Measurements from ENCODE around the gene GALM.
"Not testable (repeated sequence)": the region's sequence is repeated elsewhere in the genome, so short reads cannot be mapped to it uniquely, and the experiment has no call there.

Gene GALM

GRCh38 chr2:38708900-38709566 is 43.1 kb downstream of the GALM start:
- no peak overlapping the region for H3K4me2 ChIP-seq
- no peak for TF ChIP-seq Cebpa-rat (IDR thresholded peaks at IDR 0.05)
- H3K9me3 ChIP-seq (replicated peaks in 1 of 11), result peaks cover 0 to 10% (median 0%) of the 10 kb centered on the region in 11 experiments; a peak in 7 of 22 replicates
- H3K4me3 ChIP-seq, result no peak overlapping the region
- peaks cover 0 to 5% (median 0%) of the 10 kb centered on the region in 11 experiments; a peak in 1 of 22 replicates for H3K27me3 ChIP-seq
- H3K4me1 ChIP-seq, result no peaks in the 10 kb centered on the region; a peak in 1 of 20 replicates
- H3K27ac ChIP-seq, result no peak overlapping the region
- H4K20me1 ChIP-seq, result no peaks in the 10 kb centered on the region; a peak in 1 of 22 replicates
- H3K9ac ChIP-seq, result no peak overlapping the region
- peaks cover 0 to 46% (median 21%) of the 10 kb centered on the region in 11 experiments; a peak in 13 of 22 replicates for H3K36me3 ChIP-seq

- no peak overlapping the region for H3K4me3 ChIP-seq
- H3K4me2 ChIP-seq, result no peak overlapping the region
These were observed 43.8 kb downstream of the GALM start for GRCh38 chr2:38709567-38710194.

GRCh38 chr2:38711558-38711957 is 45.6 kb downstream of the GALM start:
- H3K4me1 ChIP-seq, result no peaks in the 10 kb centered on the region; a peak in 1 of 20 replicates
- no peak overlapping the region for H3K4me3 ChIP-seq
- H4K20me1 ChIP-seq, result no peaks in the 10 kb centered on the region
- peaks cover 0 to 44% (median 22%) of the 10 kb centered on the region in 11 experiments; a peak in 13 of 22 replicates for H3K36me3 ChIP-seq
- peaks cover 0 to 10% (median 0%) of the 10 kb centered on the region in 11 experiments; a peak in 7 of 22 replicates for H3K9me3 ChIP-seq (replicated peaks in 1 of 11)
- no peak overlapping the region for H3K27ac ChIP-seq
- no peak overlapping the region for H3K4me2 ChIP-seq
- H3K9ac ChIP-seq, result no peak overlapping the region
- TF ChIP-seq Cebpa-rat (IDR thresholded peaks at IDR 0.05), result no peak
- no peaks in the 10 kb centered on the region for H3K27me3 ChIP-seq

More at GRCh38 chr2:38709567-38710194, 43.8 kb downstream of the GALM start:
- H3K36me3 ChIP-seq, result peaks cover 0 to 39% (median 21%) of the 10 kb centered on the region in 11 experiments; a peak in 13 of 22 replicates
- peaks cover 0 to 5% (median 0%) of the 10 kb centered on the region in 11 experiments; a peak in 1 of 22 replicates for H3K27me3 ChIP-seq
- no peaks in the 10 kb centered on the region; a peak in 1 of 20 replicates for H3K4me1 ChIP-seq
- no peaks in the 10 kb centered on the region; a peak in 1 of 22 replicates for H4K20me1 ChIP-seq
- no peak for TF ChIP-seq Cebpa-rat (IDR thresholded peaks at IDR 0.05)
- no peak overlapping the region for H3K27ac ChIP-seq
- H3K9me3 ChIP-seq (replicated peaks in 1 of 11), result peaks cover 0 to 10% (median 0%) of the 10 kb centered on the region in 11 experiments; a peak in 7 of 22 replicates
- H3K9ac ChIP-seq, result no peak overlapping the region

- Histone ChIP-seq H3K9me3 (replicated peaks in 1 of 11) (peaks cover 0 to 10% (median 0%) of the 10 kb centered on the region in 11 experiments; a peak in 7 of 22 replicates), H4K20me1 (no peaks in the 10 kb centered on the region), H3K4me2 (no peak overlapping the region), H3K27ac (no peak overlapping the region), H3K9ac (no peak overlapping the region), H3K4me3 (no peak overlapping the region), H3K4me1 (no peaks in the 10 kb centered on the region; a peak in 1 of 20 replicates), H3K27me3 (no peaks in the 10 kb centered on the region), H3K36me3 (peaks cover 0 to 44% (median 22%) of the 10 kb centered on the region in 11 experiments; a peak in 13 of 22 replicates)
- TF ChIP-seq Cebpa-rat (IDR thresholded peaks at IDR 0.05), result no peak
These were observed 46.5 kb downstream of the GALM start for GRCh38 chr2:38712413-38712812.

GRCh38 chr2:38712871-38713270 is 47.0 kb downstream of the GALM start:
- Histone ChIP-seq H3K27ac (no peak overlapping the region), H3K4me1 (no peaks in the 10 kb centered on the region; a peak in 1 of 20 replicates), H3K4me2 (no peak overlapping the region), H4K20me1 (no peaks in the 10 kb centered on the region), H3K9ac (no peak overlapping the region), H3K27me3 (no peaks in the 10 kb centered on the region), H3K9me3 (replicated peaks in 1 of 11) (peaks cover 0 to 10% (median 0%) of the 10 kb centered on the region in 11 experiments; a peak in 7 of 22 replicates), H3K36me3 (peaks cover 0 to 49% (median 25%) of the 10 kb centered on the region in 11 experiments; a peak in 14 of 22 replicates), H3K4me3 (no peak overlapping the region)
- no peak for TF ChIP-seq Cebpa-rat (IDR thresholded peaks at IDR 0.05)

GRCh38 chr2:38713338-38713737 is 47.4 kb downstream of the GALM start:
- no peaks in the 10 kb centered on the region; a peak in 1 of 20 replicates for H3K4me1 ChIP-seq
- peaks cover 0 to 54% (median 29%) of the 10 kb centered on the region in 11 experiments; a peak in 14 of 22 replicates for H3K36me3 ChIP-seq
- TF ChIP-seq Cebpa-rat (IDR thresholded peaks at IDR 0.05), result no peak
- H3K4me2 ChIP-seq, result no peak overlapping the region
- no peak overlapping the region for H3K9ac ChIP-seq
- no peak overlapping the region for H3K4me3 ChIP-seq
- no peaks in the 10 kb centered on the region for H3K27me3 ChIP-seq
- H3K27ac ChIP-seq, result no peak overlapping the region
- peaks cover 0 to 10% (median 0%) of the 10 kb centered on the region in 11 experiments; a peak in 7 of 22 replicates for H3K9me3 ChIP-seq (replicated peaks in 1 of 11)
- H4K20me1 ChIP-seq, result no peaks in the 10 kb centered on the region

GRCh38 chr2:38714941-38715340 is 49.0 kb downstream of the GALM start:
- H3K4me3 ChIP-seq, H3K4me1 ChIP-seq, H3K9ac ChIP-seq, H3K27me3 ChIP-seq, H3K4me2 ChIP-seq, H3K27ac ChIP-seq, H4K20me1 ChIP-seq: not testable (repeated sequence)
- Histone ChIP-seq H3K9me3 (replicated peaks in 1 of 11) (peaks cover 0 to 25% (median 9%) of the 10 kb centered on the region in 11 experiments; a peak in 14 of 22 replicates), H3K36me3 (peaks cover 0 to 70% (median 41%) of the 10 kb centered on the region in 11 experiments; a peak in 16 of 22 replicates)

GRCh38 chr2:38716185-38716584 is 50.3 kb downstream of the GALM start:
- no peak overlapping the region for H3K4me2 ChIP-seq
- H3K4me3 ChIP-seq, result no peak overlapping the region
- H3K27ac ChIP-seq, result no peak overlapping the region
- no peak for TF ChIP-seq Cebpa-rat (IDR thresholded peaks at IDR 0.05)
- H3K9me3 ChIP-seq (replicated peaks in 1 of 11), result peaks cover 8 to 29% (median 17%) of the 10 kb centered on the region in 11 experiments; a peak in 16 of 22 replicates
- no peak overlapping the region for H3K9ac ChIP-seq
- peaks cover 0 to 65% (median 35%) of the 10 kb centered on the region in 11 experiments; a peak in 15 of 22 replicates for H3K36me3 ChIP-seq
- no peaks in the 10 kb centered on the region for H3K27me3 ChIP-seq
- H3K4me1 ChIP-seq, result peaks cover 0 to 14% (median 10%) of the 10 kb centered on the region in 10 experiments; a peak in 16 of 20 replicates
- no peaks in the 10 kb centered on the region for H4K20me1 ChIP-seq

GRCh38 chr2:38718601-38719000 is 52.7 kb downstream of the GALM start:
- Histone ChIP-seq H3K27ac (no peak overlapping the region), H3K9ac (no peak overlapping the region), H3K4me2 (no peak overlapping the region)

More at GRCh38 chr2:38718601-38719000, 52.7 kb downstream of the GALM start:
- no peak overlapping the region for H3K4me3 ChIP-seq
- peaks cover 0 to 14% (median 0%) of the 10 kb centered on the region in 11 experiments; a peak in 3 of 22 replicates for H3K27me3 ChIP-seq
- H3K9me3 ChIP-seq (replicated peaks in 1 of 11), result peaks cover 5 to 24% (median 17%) of the 10 kb centered on the region in 11 experiments; a peak in 15 of 22 replicates
- TF ChIP-seq Cebpa-rat (IDR thresholded peaks at IDR 0.05), result no peak
- peaks cover 0 to 15% (median 0%) of the 10 kb centered on the region in 11 experiments; a peak in 3 of 22 replicates for H4K20me1 ChIP-seq
- peaks cover 14 to 37% (median 33%) of the 10 kb centered on the region in 10 experiments for H3K4me1 ChIP-seq
- H3K36me3 ChIP-seq, result peaks cover 0 to 45% (median 22%) of the 10 kb centered on the region in 11 experiments; a peak in 13 of 22 replicates
